ENCODE data around the gene ARL3.

Gene ARL3

DNA sequence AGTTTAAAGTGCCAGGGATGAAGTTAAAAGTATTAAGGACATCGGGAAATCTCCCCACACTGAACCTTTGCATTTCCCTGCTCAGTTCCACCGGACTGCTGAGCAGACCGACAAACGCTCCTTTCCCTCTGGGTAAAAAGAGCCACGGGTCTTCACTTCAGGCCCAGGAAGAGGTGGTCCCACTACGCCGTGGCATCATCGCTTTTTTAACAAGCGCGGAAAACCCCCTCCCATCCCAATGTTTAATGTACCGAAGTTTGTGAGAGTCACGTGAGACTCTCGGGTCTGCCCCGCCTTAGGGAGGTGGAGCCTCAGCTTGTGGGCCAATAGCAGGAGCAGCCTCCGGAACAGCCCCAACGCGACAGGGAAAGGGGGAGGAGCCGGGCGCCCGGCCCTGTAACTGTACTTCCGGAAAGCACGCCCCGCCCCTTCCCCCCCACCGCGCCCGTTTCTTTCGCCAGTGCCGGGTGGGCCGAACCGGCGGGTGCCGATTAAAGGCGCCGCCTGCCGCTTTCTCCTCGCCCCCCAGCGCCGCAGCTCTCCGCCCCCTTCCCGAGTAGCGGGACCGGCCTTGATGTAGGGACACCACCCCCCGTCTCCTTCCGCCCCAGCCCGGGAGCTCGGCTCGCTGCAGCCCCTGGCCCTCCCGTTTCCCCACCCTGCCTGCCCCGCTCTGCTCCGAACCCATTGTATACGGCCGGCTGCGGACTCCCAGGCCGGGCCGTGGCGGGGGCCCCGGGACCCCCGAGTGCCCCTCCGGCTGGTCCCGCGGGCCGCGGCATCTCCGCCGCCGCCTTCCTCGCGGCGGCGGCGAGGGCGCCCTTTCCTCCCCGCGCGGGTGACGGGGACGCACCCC is 72.1 kb downstream of the ARL3 start:
- peak; percentile 94 for DNase-seq (ENCODE audit: low read depth, low spot score)

DNA sequence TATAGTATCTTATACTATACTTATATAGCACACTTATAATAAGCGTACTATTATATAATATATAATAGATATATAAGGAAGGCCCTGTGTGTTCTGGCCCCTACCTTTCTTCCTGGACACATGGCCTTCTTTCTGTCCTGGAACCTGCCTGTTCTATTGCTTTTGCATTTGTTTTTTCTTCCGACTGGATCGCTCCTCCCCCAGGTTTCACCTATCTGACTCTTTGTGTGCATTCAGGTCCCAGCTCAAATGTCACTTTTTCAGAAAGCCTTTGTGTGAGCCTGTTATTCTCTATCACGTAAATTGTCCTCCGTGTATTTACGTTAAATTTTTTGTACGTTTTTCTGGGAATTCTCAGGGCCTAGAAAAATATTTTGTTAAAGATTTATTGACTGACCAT is 72.8 kb downstream of the ARL3 start:
- no peak for DNase-seq (ENCODE audit: low read depth, low spot score)

DNA sequence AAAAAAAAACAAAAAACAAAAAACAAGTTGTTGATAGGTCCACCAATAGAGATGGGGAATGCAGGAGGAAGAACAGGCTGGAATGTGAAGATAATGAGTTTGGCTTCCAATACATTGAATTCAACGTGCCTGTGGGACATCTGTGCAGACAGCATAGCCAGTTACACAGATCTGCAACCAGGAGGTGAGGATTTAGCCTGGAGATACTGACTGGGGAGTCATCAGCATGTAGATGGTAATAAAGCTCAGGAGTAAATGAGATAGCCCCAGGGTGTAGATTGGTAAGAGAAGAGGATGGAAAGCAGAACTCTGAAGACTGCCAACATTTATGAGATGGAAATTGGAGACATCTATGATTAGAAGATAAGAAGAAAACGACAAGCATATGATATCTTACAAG is 74.7 kb downstream of the ARL3 start:
- DNase-seq (ENCODE audit: low read depth, low spot score), result no peak

DNA sequence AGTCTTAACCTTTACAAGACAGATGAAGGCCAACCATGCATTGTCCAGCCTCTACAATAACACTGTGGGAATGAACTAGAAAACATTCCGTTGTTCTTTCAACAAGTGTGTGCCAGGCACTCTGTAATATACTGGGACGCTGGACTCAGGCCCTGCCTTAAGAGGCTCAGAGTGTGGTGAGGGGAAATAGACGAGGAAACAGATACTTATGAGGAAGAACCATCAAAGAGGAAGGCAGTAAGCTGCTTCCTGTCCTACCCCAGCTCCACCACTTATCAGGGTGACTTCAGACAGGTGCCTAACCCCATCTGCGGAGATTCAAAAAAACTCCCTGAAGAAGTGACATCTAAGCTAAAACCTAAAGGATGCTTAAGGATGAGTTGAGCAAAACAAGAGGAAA is 78.8 kb downstream of the ARL3 start:
- DNase-seq (ENCODE audit: low read depth, low spot score), result no peak

DNA sequence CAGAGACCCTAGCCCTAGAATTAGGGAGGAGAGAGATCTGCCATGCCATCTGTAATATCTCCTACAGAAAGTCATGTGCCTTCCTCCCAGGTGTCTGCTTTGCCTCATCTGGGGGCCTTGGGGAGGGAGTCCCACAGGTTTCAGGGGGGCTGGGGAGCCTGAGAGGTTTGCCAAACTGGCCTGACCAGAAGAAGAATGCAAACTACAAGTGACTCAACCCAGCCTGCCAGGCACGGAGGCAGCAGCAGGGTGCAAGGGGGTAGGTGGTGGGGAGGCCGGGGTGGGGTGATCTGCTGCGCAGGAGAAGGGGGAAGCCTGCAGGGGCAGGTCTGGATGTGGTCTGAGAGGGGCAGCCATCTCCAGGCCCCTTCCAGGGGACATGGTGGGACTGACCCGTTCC is 79.5 kb downstream of the ARL3 start:
- DNase-seq (ENCODE audit: low read depth, low spot score), result no peak

DNA sequence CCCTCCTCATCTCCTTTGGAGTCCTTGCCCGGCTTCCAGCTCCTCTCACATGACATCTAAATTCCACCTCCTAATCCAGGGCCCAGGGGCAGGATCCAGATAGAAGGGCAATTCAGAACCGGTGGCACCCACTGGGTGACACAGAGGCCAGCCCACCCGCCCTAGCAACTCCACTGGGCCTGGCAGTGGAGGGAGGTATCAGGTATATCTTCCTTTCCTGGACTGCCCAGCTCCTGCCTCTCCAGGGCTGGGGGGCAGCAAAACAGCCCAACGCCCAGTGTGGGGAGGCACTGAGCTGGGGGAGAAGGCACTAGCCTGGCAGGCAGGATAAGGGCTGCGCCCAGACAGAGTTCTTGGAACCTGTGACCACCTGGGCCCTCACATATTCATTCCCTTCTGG is 80.3 kb downstream of the ARL3 start:
- no peak for DNase-seq (ENCODE audit: low read depth, low spot score)

DNA sequence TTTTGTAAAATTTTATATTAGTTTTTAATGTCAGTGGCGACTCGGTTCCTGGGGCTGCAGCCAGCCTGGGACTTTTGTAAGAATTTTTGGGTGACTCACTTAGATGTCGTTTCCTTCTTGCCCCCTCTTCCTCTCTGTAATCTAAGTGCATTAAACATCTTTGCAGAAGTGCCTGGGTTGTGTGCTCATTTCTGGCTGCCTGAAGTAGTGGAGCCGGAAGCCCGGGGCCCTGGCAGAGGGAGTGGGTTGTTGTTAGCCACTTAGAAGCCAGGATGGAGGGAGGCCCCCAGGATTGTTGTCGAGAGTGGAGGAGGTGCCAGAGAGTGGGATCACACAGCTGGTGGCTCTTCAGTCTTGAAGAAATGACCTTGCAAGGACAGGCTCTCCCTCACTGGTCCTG is 80.9 kb downstream of the ARL3 start:
- no peak for DNase-seq (ENCODE audit: low read depth, low spot score)

DNA sequence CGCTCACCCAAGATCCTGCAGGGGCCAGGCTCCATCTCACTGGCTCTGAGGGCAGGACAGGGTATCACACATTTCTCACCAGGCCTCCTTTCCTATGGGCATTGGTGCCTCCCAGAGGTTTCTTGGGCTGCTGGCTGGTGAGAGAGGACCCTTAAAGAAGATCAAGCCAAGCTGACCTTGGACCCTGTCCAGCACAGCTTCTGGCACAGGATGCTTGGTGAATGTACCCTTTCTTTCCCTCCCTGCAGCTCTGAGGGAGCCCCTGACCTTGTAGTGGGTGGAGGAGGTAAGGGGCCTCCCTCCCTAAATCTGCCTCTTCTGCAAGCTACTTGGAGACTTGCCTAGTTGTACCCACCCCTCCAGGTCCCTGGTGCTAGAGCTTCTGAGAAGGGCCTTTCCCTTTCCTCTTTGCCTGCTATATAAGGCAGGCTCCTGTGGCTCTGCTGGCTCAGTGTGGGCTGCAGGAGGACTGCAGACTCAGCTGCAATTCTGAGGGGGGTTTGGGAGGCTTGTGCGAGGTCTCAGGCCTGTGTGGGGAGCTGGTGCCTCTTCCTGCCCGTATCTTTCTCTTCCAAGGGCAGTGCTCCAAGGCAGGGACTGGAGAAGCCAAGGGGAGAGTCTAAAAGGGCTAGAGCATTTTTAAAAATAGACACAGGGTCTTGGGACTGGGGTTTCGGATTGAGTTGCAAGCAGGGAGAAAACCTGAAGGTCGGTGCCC is 81.6 kb downstream of the ARL3 start:
- DNase-seq (ENCODE audit: low read depth, low spot score), result no peak

DNA sequence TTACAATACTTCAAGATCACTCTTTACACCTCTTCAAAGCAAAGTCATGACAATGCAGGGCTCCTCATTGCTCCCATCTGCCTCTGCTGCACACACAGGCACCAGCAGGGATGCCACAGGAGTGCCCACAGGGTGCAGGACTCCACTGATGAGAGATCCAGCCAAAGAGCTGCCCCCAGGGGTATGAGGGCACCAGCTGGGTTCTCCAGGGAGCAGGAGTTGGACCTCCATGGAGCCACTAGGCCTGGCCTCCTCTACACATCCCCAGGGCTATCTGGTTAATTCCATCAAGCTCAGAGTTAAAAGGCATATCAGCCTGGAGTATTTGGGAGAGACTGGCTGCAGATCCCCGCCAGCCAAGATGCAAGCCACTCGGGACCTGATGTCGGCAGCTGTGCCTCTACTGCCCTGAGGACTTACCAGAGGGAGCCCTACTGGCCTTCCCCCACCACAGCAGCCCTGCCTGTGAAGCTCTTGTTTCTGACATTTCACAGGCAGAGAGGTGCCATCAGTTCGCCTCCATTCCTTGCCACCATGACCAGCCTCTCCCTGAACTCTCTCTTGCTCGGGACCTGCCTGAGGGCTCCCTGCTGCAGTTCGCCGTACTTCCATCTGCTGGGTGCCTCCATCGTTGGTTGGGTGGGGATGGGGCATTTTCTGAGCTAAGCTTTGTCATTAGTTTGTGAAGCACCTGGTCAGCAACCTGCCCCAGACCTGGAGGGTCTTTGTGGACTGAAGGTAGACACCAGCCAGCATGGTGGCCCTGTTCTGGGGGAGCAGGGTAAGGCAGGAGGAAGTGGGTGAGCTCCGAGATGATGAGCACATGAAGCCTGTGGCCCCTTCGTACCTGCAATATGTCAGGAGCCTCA is 82.4 kb downstream of the ARL3 start:
- no peak for DNase-seq (ENCODE audit: low read depth, low spot score)

DNA sequence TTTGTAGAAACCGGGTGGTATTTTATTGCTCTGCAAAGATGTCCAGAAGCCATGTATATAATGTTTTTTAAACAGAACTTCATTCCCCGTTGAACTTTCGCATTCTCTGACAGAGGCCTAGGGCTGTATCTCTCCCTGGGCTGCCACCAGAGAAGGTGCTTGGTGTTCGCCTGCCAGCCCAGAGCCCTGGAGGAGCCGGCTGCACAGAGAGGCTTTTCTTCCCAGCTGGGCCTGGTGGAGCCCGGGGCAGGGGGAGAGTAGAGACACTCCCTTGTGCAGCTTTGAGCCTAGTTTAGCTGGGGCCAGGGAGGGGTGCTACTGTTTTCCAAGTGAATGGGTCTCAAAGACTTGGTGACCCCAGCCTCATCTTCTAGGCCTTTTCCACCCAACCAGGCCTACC is 83.5 kb downstream of the ARL3 start:
- no peak for DNase-seq (ENCODE audit: low read depth, low spot score)

DNA sequence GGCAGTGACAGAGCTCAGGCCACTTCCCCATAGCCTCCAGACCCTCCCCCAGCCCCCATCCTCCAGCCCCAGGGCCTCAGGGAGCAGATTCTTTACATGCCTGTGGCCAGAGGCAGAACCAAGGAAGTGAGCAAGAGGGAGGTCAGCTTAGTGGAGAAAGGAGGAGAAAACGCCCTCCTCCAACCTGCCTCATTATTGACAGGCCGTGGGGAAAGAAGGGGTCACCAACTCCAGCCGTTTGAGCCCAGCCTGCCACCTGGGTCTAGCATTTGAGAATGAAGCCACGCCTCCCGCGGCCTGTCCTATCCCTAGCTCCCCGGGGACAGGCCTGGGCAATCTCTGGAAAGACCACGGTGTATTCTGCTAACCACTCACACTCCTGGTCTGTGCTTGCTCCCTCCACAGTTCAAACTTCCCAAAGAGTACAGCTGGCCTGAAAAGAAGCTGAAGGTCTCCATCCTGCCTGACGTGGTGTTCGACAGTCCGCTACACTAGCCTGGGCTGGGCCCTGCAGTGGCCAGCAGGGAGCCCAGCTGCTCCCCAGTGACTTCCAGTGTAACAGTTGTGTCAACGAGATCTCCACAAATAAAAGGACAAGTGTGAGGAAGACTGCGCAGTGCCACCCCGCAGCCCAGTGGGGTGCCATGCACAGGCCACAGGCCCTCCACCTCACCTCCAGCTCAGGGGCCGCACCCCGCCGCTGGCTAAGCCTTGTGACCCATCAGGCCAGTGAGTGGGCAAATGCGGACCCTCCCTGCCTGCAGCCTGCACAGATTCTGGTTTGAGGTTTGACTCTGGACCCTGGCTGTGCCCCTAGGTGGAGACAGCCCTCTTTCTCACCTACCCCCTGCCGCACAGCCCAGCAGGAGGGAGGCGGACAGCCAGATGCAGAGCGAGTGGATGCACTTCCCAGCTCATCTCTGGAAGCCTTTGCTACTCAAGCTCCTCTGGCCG is 84.3 kb downstream of the ARL3 start:
- no peak for DNase-seq (ENCODE audit: low read depth, low spot score)

DNA sequence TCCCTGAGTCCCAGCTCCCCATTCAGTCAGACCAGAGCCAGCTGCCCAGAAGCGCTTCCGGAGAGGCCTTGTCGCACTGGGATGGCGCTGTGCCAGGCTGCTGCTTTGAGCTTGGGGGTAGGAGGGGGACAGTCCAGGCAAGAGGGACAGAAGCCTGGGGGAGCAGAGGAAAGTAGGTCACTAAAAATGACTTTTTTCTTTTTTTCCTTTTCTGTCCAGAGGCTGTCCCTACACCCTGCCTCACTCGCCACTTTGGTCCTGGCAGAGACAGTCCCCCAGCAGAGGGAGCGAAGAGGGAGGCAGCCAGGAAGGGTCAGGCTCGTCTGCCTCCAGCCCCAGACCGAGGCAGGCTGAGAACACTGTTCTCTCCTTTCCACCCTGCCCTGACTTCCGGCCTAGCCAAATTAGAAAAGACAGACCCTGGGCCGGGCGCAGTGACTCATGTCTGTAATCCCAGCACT is 85.7 kb downstream of the ARL3 start:
- no peak for DNase-seq (ENCODE audit: low read depth, low spot score)

DNA sequence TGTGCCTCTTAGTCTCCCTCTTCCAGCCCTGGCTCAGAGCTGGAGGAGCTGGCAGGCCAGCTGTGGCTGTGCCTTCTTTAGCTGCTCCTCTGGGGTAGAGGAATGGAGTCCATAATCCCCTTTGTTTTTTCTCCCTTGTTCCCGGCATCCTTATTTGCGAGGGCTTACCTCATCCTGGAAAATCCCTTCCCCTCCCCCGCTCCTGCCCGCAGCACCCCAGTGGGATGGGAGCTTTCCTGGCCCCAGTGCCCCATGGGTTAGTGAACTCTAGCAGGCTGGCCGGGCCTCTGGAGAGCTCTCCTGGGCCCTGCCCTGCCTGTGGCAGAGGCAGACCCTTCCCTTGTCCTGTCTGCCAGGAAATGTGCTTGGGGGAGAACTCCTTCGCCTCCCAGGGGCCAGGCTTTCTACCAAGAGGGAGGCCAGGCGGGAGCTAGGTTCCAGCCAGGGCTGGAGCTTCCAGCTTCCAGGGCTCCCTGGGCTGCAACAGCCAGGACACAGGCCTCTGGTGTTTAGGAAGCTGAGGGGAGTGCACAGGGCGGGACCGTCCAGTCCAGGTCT is 86.4 kb downstream of the ARL3 start:
- DNase-seq (ENCODE audit: low read depth, low spot score), result no peak

DNA sequence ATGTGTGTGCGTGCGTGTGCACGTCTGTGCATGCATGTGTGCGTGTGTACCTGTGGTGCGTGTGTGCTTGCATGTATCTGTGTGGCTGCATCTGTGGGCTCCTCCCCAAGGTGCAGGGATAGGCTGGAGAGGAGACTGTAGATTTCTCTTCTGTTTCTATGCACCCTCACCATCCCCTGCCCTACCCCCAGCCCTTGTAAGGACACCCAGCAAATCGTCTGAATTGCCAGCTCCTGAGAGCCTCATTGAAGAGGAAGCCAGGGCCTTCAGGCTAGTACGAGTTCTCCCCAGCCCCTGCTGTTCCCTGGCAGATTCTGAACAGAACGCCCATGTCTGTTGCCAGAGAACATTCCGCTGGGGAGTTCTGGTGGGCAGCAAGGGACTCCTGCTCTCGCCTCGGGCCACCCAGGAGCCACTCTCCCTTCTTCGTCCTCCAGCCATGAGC is 86.9 kb downstream of the ARL3 start:
- no peak for DNase-seq (ENCODE audit: low read depth, low spot score)

DNA sequence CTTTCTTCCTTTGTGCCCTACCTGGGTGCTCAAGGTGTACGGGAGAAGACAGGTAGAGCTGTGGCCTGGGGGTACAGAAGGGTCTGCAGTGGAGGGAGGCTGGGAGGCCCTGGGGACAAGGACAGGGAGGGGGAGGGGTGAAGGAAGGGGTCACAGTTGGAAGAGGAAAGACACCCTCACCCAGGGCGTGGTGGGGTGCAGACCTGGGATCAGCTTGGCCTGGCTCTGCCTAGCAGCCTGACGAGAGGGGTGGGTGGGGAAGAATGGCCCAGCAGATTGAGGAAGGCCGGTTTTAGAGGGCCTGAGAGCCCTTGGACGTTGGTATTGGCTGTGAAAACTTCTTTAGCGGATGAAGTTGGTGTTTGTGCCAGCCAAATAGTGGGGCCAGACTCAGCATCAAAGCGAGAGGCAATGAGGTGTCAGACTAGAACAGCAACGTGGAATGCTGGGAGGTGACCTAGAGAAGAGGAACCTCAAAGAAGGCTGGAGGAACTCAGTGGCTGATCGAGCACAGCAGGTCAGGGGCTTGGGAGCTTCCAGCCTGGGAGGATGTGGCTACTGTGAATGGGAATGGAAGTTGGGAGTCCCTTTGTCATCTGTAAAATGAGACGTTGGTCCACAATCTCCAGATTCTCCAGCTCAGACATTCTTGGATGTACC is 88.0 kb downstream of the ARL3 start:
- DNase-seq (ENCODE audit: low read depth, low spot score), result no peak

DNA sequence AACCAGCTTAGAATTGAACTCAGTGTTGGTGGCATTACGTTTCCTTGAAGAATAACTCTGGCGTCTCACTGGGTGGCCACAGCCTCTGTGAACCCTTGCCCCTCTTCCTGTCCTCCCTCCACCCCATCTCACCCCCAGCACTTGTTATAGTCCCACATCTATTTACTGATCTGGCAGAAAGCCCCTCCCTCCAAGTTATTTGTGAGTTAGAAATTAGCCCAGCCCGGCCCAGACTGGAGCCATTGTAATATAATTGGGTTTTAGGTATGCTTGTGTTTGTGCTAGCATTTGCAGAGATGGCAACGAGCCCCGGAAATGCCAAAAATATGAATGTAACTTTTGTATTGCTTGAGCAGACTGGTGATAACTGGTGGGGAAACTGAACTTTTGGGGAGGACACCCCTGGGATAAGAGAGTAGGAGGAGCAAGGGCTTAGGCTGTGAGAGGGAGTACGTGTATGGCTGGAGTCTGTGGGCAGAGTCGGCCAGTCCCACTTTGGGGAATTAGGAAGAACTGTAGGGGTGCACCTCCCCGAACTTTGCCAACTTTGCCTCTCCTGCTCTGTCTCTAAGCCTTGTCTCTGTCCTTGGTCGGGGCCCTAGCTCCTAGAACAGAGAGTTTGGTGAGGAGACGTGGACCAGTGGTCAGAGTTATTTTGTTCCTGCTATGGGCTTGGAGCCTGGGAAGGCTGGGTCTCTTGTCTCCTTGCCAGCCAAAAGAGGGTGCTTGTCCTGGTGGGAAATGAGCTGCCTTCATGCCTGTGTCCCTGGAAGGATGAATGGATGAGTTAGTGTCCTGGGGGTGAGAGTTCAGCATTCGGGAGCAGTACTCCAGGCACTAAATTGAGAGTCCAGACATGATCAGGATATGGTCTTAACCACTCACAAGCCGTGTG is 89.2 kb downstream of the ARL3 start:
- DNase-seq (ENCODE audit: low read depth, low spot score), result no peak

DNA sequence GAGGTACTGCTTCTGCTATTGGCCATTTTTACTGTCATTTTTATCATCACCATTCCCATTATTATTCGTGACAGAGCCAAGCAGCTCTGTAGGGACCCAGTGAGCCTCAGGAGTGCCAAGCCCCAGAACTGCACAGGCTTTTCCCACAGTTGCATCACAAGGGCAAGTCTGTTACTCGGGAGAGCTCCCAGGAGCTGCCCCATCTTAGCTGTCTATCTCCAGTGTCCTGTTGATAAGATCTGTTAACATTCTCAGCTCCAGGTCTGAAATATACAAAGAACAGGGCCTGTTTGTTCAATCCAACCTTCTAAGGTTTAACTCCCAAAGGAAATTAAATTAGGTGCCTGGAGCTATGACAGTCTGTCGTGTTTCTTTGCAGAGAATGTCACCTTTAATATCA is 90.1 kb downstream of the ARL3 start:
- no peak for DNase-seq (ENCODE audit: low read depth, low spot score)

All from smooth muscle cell of the brain vasculature (primary cell).